Common myeloid progenitor, CD34-positive (primary cell): ENCODE measurements around the gene BTBD2.

ENCODE experiments used
- CTCF ChIA-PET: fragments of 350-600 bp; sonication (Branson Sonifier 250); formaldehyde crosslinking; loops from one replicate; lab custom pipeline; 2021; ENCODE audit warnings: antibody characterized with exemption; lab: Charles Lee
- POLR2A ChIA-PET: fragments of 350-600 bp; sonication (Branson Sonifier 250); formaldehyde crosslinking; loops from one replicate; lab custom pipeline; 2021; ENCODE audit warnings: antibody characterized with exemption; lab: Charles Lee
- DNase-seq, 3 donors: peaks; one replicate each; pipeline versions ENCODE4 v3.0.0 to v3.0.0-alpha.2; 2013
- H3K27ac ChIP-seq, 2 experiments: 1 replicate in 1 of 2; 2 replicates in 1 of 2; pipeline ENCODE4 v1.7.0; 2013; ENCODE audit warnings: inconsistent platforms in 2 of 2, low read length in 2 of 2, mild to moderate bottlenecking in 2 of 2, low read depth in 1 of 2, moderate library complexity in 1 of 2; ENCODE audit not compliant: severe bottlenecking in 2 of 2, insufficient read depth in 1 of 2, poor library complexity in 1 of 2
- H3K27me3 ChIP-seq, 5 experiments: replicated peaks in 2 of 5; 1 replicate in 3 of 5; 2 replicates in 2 of 5; pipeline versions ENCODE4 v1.6.1 to v1.7.0; 2013; ENCODE audit warnings: low read length in 4 of 5, mild to moderate bottlenecking in 2 of 5, moderate library complexity in 2 of 5, inconsistent platforms in 1 of 5; ENCODE audit not compliant: insufficient read depth in 5 of 5, control insufficient read depth in 4 of 5
- H3K36me3 ChIP-seq, 4 experiments: 1 replicate in 2 of 4; 2 replicates in 2 of 4; pipeline versions ENCODE4 v1.6.1 to v1.7.0; 2013; ENCODE audit warnings: low read length in 3 of 4, control low read depth in 1 of 4, mild to moderate bottlenecking in 1 of 4; ENCODE audit not compliant: control insufficient read depth in 4 of 4, insufficient read depth in 4 of 4
- H3K4me1 ChIP-seq, 4 experiments: 1 replicate in 3 of 4; 2 replicates in 1 of 4; pipeline versions ENCODE4 v1.6.1 to v1.7.1; 2013; ENCODE audit warnings: low read length in 3 of 4, mild to moderate bottlenecking in 3 of 4, control low read depth in 1 of 4, inconsistent platforms in 1 of 4, moderate library complexity in 1 of 4; ENCODE audit not compliant: control insufficient read depth in 4 of 4, insufficient read depth in 4 of 4; ENCODE audit errors: control extremely low read depth in 1 of 4
- H3K4me3 ChIP-seq, 7 experiments: 1 replicate in 4 of 7; 2 replicates in 3 of 7; pipeline versions ENCODE4 v1.5.1 to v1.7.0; 2013; ENCODE audit warnings: mild to moderate bottlenecking in 7 of 7, low read length in 6 of 7, moderate library complexity in 6 of 7, inconsistent platforms in 2 of 7, low read depth in 2 of 7, control low read depth in 1 of 7; ENCODE audit not compliant: insufficient read depth in 4 of 7, control insufficient read depth in 1 of 7; ENCODE audit errors: extremely low read depth in 1 of 7
- H3K9me3 ChIP-seq, 5 experiments: 1 replicate in 4 of 5; 2 replicates in 1 of 5; pipeline versions ENCODE4 v1.6.1 to v1.7.1; 2013; ENCODE audit warnings: low read length in 4 of 5, mild to moderate bottlenecking in 2 of 5, inconsistent platforms in 1 of 5, low read depth in 1 of 5, moderate library complexity in 1 of 5; ENCODE audit not compliant: control insufficient read depth in 4 of 5, insufficient read depth in 2 of 5; ENCODE audit errors: control extremely low read depth in 1 of 5
- WGBS: methylation state at CpG from one replicate; pipeline ENCODE4 v1.1.5; 2013; ENCODE audit not compliant: insufficient coverage; 5-methylcytosine and 5-hydroxymethylcytosine counted together

Gene BTBD2

DNA sequence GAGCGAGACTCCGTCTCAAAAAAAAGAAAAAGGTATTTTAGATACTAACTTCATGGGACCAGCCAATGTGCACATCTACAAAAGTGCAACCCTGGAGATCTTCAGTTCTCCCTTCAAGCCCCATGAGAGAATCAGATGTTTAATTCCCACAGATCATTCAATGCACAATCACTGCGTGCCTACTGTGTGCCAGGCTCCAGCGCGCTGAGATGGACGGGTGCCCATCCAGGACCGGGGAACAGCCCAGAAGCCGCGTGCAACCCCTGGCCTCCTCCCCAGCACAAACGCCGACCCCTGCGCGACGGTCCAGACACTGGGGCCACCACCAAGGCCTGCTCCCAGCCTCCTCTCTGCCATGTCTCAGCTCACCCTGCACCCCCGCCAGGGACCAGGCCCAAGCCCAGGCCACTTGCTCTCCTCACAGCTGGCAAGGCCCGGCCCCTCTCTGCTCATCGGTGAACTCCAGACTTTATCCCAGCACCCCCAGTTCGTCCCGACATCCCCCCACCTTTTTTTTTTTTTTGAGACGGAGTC lies 5.3 kb downstream of the BTBD2 start:
- no peak for DNase-seq
- H3K4me1 ChIP-seq = peaks cover 0 to 29% (median 15%) of the 10 kb centered on the region in 4 experiments
- no peak overlapping the region for H3K4me3 ChIP-seq
- H3K27me3 ChIP-seq = no peaks in the 10 kb centered on the region
- ChIA-PET POLR2A (no interaction called here), CTCF (no interaction called here)
- no peak overlapping the region for H3K27ac ChIP-seq
- H3K9me3 ChIP-seq = no peaks in the 10 kb centered on the region
- 96% methylated on average over 18 of the region's 20 CpGs for WGBS
- H3K36me3 ChIP-seq = peaks cover 0 to 11% (median 1%) of the 10 kb centered on the region in 4 experiments

GRCh38 chr19:2003874-2004273 lies 11.6 kb downstream of the BTBD2 start:
- no peak for DNase-seq
- ChIA-PET CTCF (interaction anchor here (0.6 to 1.1 kb wide), 2 partner anchors 23 to 473 kb away, joined by 3 read pairs; no protein-coding TSS in a partner anchor), POLR2A (no interaction called here)
- H3K4me1 ChIP-seq = peaks cover 0 to 17% (median 6%) of the 10 kb centered on the region in 4 experiments
- no peak overlapping the region for H3K27ac ChIP-seq
- H3K4me3 ChIP-seq = no peak overlapping the region
- H3K27me3 ChIP-seq = no peaks in the 10 kb centered on the region
- H3K9me3 ChIP-seq = no peaks in the 10 kb centered on the region
- peaks cover 0 to 30% (median 21%) of the 10 kb centered on the region in 4 experiments for H3K36me3 ChIP-seq
- no CpG with 5 or more reads among the region's 4 CpGs for WGBS

DNA sequence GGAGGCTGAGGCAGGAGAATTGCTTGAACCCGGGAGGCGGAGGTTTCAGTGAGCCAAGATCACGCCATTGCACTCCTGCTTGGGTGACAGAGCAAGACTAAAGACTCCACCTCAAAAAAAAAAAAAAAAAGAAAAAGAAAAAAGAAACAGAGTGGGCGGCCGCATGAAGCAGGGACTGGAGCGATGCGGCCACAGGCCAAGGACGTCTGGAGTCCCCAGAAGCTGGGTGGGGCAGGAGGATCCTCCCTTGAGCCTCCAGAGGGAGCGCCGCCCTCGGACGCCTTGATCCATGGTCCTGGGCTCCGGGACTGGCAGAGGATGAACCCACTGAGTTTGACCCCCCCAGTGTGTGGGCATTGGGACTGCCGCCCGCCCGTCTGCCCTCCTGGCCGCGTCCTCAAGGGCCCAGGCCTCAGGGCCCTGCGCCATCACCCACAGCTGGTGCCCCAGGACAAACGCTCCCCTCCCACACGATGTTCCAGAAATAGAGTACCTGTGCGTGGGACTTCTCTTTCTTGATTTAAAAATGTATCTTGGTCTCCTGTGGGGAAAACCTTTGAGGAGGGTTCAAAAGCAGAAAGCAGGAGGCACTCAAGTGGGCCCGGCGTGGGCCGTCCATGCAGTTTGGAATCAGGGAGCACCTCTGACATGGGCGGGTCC lies 15.5 kb downstream of the BTBD2 start:
- Histone ChIP-seq H3K4me3 (no peak overlapping the region), H3K36me3 (peaks cover 4 to 52% (median 34%) of the 10 kb centered on the region in 4 experiments), H3K4me1 (peaks cover 0 to 9% (median 0%) of the 10 kb centered on the region in 4 experiments), H3K27ac (no peak overlapping the region), H3K27me3 (no peaks in the 10 kb centered on the region), H3K9me3 (no peaks in the 10 kb centered on the region)
- POLR2A ChIA-PET = no interaction called here
- CTCF ChIA-PET = no interaction called here
- no peak for DNase-seq
- 90% methylated on average over 21 of the region's 26 CpGs for WGBS

GRCh38 chr19:1998712-1999708 lies 16.5 kb downstream of the BTBD2 start:
- POLR2A ChIA-PET = no interaction called here

DNA sequence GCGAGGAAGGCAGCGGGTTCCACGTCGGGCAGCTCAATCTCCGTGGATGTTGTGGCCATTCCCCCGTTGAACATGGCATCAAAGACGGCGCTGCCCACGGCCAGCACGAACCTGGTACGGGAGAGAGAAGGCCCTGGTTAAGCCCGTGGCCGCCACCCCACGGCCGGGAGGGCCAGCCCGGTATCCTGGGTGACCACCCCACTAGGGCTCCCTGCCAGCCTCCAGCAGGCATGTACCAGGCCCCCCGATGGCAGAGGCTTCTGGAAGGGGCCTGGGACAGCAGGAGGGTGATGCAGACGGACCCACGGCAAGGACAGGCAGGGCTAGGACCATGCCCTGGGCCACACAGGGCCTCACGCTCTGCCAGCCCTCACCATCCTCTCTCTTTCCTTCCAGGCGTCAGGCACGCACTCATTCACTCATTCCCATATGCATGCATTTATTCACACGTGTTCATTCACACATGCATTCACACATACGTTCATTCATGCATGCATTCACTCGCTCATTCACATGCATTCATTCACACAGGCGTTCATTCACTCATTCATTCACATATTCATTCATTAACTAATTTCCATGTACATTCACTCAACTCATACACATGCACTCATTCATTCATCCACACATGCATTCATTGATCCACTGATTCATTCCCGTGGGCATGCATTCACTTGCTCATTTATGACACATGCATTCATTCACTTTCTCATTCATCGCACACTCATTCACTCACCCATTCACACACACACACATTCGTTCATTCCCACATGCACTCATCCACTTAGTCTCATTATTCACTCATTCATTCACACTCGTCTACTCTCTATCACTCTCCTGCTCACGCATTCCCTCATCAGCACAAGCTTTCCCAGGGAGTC lies 17.9 kb downstream of the BTBD2 start:
- H3K4me1 ChIP-seq = peaks cover 0 to 9% (median 0%) of the 10 kb centered on the region in 4 experiments
- WGBS = 96% methylated on average over 29 of the region's 31 CpGs
- ChIA-PET POLR2A (interaction anchor here (0.7 kb wide), 1 partner anchor 20 kb away, joined by 11 read pairs; no protein-coding TSS in a partner anchor), CTCF (no interaction called here)
- H3K36me3 ChIP-seq = peaks cover 8 to 56% (median 37%) of the 10 kb centered on the region in 4 experiments
- no peak overlapping the region for H3K27ac ChIP-seq
- no peak overlapping the region for H3K4me3 ChIP-seq
- DNase-seq = no peak
- no peaks in the 10 kb centered on the region for H3K9me3 ChIP-seq
- no peaks in the 10 kb centered on the region for H3K27me3 ChIP-seq

More at GRCh38 chr19:1998712-1999708, 16.5 kb downstream of the BTBD2 start:
- Histone ChIP-seq H3K4me1 (peaks cover 0 to 9% (median 0%) of the 10 kb centered on the region in 4 experiments), H3K4me3 (peak overlapping the region in 1 of 7 experiments; percentile 16), H3K27ac (no peak overlapping the region), H3K36me3 (peaks cover 4 to 52% (median 34%) of the 10 kb centered on the region in 4 experiments), H3K9me3 (no peaks in the 10 kb centered on the region), H3K27me3 (no peaks in the 10 kb centered on the region)
- DNase-seq = peak; percentile 15 to 60 (median 60)
- CTCF ChIA-PET = no interaction called here
- WGBS = 86% methylated on average over 45 of the region's 52 CpGs

DNA sequence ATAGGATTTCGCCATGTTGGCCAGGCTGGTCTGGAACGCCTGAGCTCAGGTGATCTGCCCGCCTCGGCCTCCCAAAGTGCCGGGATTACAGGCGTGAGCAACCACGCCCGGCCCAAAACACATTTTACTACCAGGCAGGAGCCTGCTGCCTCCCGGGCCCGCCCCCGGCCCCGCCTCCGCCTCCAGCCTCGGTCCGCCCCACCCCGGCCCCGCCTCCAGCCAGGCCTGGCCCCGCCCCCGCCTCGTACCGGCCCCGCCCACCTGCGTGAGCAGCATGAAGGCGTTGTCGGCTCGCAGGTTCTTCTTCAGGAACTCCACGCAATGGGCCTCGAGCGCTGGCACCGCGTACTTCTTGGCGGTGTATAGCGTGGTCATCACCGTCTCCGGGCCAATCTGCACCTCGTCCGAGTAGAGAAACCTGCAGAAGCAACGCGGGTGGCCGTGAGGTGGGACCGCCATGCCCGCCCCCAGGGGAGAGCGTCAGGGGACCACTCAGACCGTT lies 22.7 kb downstream of the BTBD2 start:
- Histone ChIP-seq H3K27ac (no peak overlapping the region), H3K27me3 (no peaks in the 10 kb centered on the region), H3K4me1 (no peaks in the 10 kb centered on the region), H3K4me3 (no peak overlapping the region), H3K36me3 (peaks cover 11 to 62% (median 41%) of the 10 kb centered on the region in 4 experiments), H3K9me3 (no peaks in the 10 kb centered on the region)
- WGBS = 98% methylated on average over 18 of the region's 44 CpGs
- peak; percentile 14 to 32 (median 31) for DNase-seq
- CTCF ChIA-PET = no interaction called here
- POLR2A ChIA-PET = no interaction called here
